ENCODE data around the gene ADAMTS6. TPM values are rescaled to one million over a fixed set of nuclear protein-coding genes. Genes with fewer than 3 reads are reported as not detected.

The ADAMTS6 gene
- total RNA-seq, 2 experiments from 2014 or later: 2.0 to 2.6 TPM

DNA sequence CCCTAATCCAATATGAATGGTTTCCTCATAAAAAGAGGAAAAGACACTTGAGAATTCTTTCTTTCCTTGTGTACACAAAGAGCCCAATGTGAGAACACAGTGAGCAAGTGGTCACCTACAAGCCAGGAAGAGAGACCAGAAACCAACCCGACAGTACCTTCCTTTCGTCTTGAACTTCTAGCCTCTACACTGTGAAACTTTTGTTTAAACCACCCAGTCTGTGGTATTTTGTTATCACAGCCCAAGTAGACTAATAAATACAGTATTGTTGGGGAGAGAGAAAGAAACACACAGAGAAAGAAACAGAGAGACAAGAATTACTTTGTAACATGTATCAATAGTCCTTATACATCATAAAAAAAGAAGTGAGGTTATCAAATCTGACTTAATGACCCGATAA lies 44.0 kb upstream of the ADAMTS6 start:
- Mint-ChIP-seq H3K27ac (no peak overlapping the region), H3K4me1 (ENCODE audit: low read depth) (no peaks in the 10 kb centered on the region), H3K27me3 (no peaks in the 10 kb centered on the region), H3K9me3 (no peaks in the 10 kb centered on the region), H3K4me3 (no peak overlapping the region), H3K36me3 (ENCODE audit: low read depth) (peaks cover 44% of the 10 kb centered on the region)
- Histone ChIP-seq H3K9me3 (ENCODE audit: control insufficient read depth in 1 of 2, insufficient read depth in 1 of 2, low read length in 2 of 2) (no peaks in the 10 kb centered on the region), H3K27ac (ENCODE audit: low read depth in 1 of 2, low read length in 2 of 2) (no peak overlapping the region), H3K36me3 (ENCODE audit: insufficient read depth, low read length) (no peaks in the 10 kb centered on the region), H3K4me3 (ENCODE audit: low read length) (no peak overlapping the region), H3K4me1 (ENCODE audit: insufficient read depth, low read length) (no peaks in the 10 kb centered on the region), H3K27me3 (ENCODE audit: control insufficient read depth in 1 of 2, insufficient read depth in 2 of 2, low read length in 2 of 2) (no peaks in the 10 kb centered on the region)
- intact Hi-C loops (cut with DNase I, micrococcal nuclease): no loop called here
- POLR2A ChIA-PET: no interaction called here
- ATAC-seq (ENCODE audit: poor library complexity): no peak
- CTCF ChIA-PET: interaction anchor here (1.1 kb wide), 1 partner anchor 11 kb away, joined by 3 read pairs; no protein-coding TSS in a partner anchor
- TF ChIP-seq, protein P1, sequence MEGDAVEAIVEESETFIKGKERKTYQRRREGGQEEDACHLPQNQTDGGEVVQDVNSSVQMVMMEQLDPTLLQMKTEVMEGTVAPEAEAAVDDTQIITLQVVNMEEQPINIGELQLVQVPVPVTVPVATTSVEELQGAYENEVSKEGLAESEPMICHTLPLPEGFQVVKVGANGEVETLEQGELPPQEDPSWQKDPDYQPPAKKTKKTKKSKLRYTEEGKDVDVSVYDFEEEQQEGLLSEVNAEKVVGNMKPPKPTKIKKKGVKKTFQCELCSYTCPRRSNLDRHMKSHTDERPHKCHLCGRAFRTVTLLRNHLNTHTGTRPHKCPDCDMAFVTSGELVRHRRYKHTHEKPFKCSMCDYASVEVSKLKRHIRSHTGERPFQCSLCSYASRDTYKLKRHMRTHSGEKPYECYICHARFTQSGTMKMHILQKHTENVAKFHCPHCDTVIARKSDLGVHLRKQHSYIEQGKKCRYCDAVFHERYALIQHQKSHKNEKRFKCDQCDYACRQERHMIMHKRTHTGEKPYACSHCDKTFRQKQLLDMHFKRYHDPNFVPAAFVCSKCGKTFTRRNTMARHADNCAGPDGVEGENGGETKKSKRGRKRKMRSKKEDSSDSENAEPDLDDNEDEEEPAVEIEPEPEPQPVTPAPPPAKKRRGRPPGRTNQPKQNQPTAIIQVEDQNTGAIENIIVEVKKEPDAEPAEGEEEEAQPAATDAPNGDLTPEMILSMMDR (IDR thresholded peaks at IDR 0.05): no peak
- no peak for DNase-seq

DNA sequence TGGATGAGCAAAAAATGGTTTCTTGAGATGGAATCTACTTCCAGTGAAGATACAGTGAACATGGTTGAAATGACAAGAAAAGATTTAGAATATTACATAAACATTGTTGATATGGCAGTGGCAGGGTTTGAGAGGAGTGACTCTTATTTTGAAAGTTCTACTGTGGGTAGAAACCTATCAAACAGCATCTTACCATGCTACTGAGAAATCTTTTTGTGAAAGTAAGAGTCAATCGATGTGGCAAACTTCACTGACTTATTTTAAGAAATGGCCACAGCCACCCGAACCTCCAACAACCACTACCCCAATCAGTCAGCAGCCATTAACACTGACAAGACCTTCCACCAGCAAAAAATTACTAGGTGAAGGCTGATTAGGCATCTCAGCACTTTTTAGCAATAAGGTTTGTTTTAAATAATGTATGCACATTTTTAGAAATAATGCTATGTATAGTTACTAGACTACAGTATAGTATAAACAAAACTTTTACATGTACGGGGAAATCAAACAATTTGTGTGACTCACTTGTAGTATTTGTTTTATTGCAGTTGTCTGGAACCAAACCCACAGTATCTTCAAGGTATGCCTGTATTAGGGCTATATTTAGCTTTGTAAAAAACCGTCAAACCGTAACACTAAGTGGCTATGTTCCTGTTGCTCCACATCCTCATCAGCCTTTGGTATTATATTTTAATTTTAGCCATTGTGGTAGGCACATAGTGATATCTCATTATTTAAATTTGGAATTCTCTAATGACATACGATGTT lies 30.6 kb upstream of the ADAMTS6 start:
- POLR2A ChIA-PET: no interaction called here
- no peaks in the 10 kb centered on the region for H3K4me1 Mint-ChIP-seq (ENCODE audit: low read depth)
- no peaks in the 10 kb centered on the region for H3K9me3 ChIP-seq (ENCODE audit: control insufficient read depth in 1 of 2, insufficient read depth in 1 of 2, low read length in 2 of 2)
- H3K9me3 Mint-ChIP-seq: no peaks in the 10 kb centered on the region
- H3K36me3 ChIP-seq (ENCODE audit: insufficient read depth, low read length): no peaks in the 10 kb centered on the region
- DNase-seq (no peak), ATAC-seq (ENCODE audit: poor library complexity) (no peak)
- no peak overlapping the region for H3K27ac Mint-ChIP-seq
- no peaks in the 10 kb centered on the region for H3K36me3 Mint-ChIP-seq (ENCODE audit: low read depth)
- intact Hi-C loops (cut with DNase I, micrococcal nuclease): no loop called here
- H3K4me3 ChIP-seq (ENCODE audit: low read length): no peak overlapping the region
- H3K27me3 Mint-ChIP-seq: no peaks in the 10 kb centered on the region
- no peaks in the 10 kb centered on the region for H3K4me1 ChIP-seq (ENCODE audit: insufficient read depth, low read length)
- no peaks in the 10 kb centered on the region for H3K27me3 ChIP-seq (ENCODE audit: control insufficient read depth in 1 of 2, insufficient read depth in 2 of 2, low read length in 2 of 2)
- H3K27ac ChIP-seq (ENCODE audit: low read depth in 1 of 2, low read length in 2 of 2): no peak overlapping the region
- CTCF ChIA-PET: no interaction called here
- TF ChIP-seq, protein P1 (IDR thresholded peaks at IDR 0.05): no peak
- H3K4me3 Mint-ChIP-seq: no peak overlapping the region

DNA sequence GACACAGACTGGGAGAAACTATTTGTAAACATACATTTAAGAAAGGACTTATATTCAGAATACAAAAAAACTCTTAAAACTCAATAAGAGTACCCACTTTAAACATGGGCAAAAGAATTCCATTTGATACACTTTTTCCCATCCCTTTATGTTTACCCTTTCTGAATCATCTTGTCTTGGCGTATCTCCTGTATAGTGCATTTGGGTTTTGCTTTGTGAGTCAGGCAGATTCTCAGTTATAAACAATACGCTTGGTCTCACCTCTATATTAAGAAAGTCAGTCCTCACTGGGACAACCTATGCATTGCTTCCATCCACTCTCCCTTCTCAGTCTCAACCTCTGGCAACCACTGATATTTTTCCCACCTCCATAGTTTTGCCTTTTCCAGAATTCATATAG lies 27.3 kb upstream of the ADAMTS6 start:
- H3K4me3 Mint-ChIP-seq: no peak overlapping the region
- DNase-seq: no peak
- ATAC-seq (ENCODE audit: poor library complexity): no peak
- no peaks in the 10 kb centered on the region for H3K27me3 Mint-ChIP-seq
- H3K27ac Mint-ChIP-seq: no peak overlapping the region
- no peak overlapping the region for H3K27ac ChIP-seq (ENCODE audit: low read depth in 1 of 2, low read length in 2 of 2)
- H3K4me3 ChIP-seq (ENCODE audit: low read length): no peak overlapping the region
- H3K4me1 ChIP-seq (ENCODE audit: insufficient read depth, low read length): no peaks in the 10 kb centered on the region
- intact Hi-C loops (cut with DNase I, micrococcal nuclease): no loop called here
- H3K9me3 Mint-ChIP-seq: no peaks in the 10 kb centered on the region
- H3K27me3 ChIP-seq (ENCODE audit: control insufficient read depth in 1 of 2, insufficient read depth in 2 of 2, low read length in 2 of 2): no peaks in the 10 kb centered on the region
- CTCF ChIA-PET: no interaction called here
- POLR2A ChIA-PET: no interaction called here
- H3K9me3 ChIP-seq (ENCODE audit: control insufficient read depth in 1 of 2, insufficient read depth in 1 of 2, low read length in 2 of 2): no peaks in the 10 kb centered on the region
- H3K36me3 ChIP-seq (ENCODE audit: insufficient read depth, low read length): no peaks in the 10 kb centered on the region
- TF ChIP-seq, protein P1 (IDR thresholded peaks at IDR 0.05): no peak
- no peaks in the 10 kb centered on the region for H3K4me1 Mint-ChIP-seq (ENCODE audit: low read depth)
- no peaks in the 10 kb centered on the region for H3K36me3 Mint-ChIP-seq (ENCODE audit: low read depth)

All from CD4-positive, alpha-beta T cell (primary cell).